Measurements from ENCODE around the gene MYF6. TPM values are rescaled to one million over a fixed set of nuclear protein-coding genes. Genes with fewer than 3 reads are reported as not detected.

Gene MYF6
- total and polyA plus RNA-seq, 2 of the 8 experiments (the other 6 are each of a cell fraction or from before 2014, with no cell fraction given): 0.39 TPM; not detected in 1

DNA sequence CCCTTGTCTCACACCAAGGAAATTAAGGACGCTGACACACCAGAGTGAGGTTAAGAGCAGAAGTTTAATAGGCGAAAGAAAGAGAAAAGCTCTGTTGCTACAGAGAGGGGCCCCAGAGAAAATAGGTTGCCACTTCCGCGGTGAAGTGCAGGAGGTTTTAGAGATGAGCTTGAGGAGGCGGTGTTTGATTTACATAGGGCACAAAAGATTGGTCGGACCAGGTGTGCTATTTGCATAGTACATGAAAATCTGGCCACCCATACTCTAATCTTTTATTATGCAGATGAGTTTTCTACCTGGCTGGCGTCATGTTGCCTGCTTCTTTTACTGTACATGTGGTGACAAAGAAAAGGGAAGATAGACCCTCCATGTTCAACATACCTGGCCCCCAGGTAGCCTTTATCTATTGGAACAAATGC, 23.3 kb upstream of the MYF6 start (continued):
- TF ChIP-seq NANOG (IDR thresholded peaks at IDR 0.05; ENCODE audit: insufficient read depth, low read depth, low read length, poor library complexity, severe bottlenecking): peak; percentile 78
- no peak for TF ChIP-seq ZNF274 (IDR thresholded peaks at IDR 0.05; ENCODE audit: borderline replicate concordance, extremely low read depth, low read length)
- TF ChIP-seq SP4 (IDR thresholded peaks at IDR 0.05; ENCODE audit: low read length): no peak
- peak; percentile 59 to 75; a peak in 2 of 3 replicates for TF ChIP-seq POLR2A (IDR thresholded peaks at IDR 0.05; ENCODE audit: control extremely low read depth in 1 of 2, low read depth in 2 of 2, low read length in 2 of 2)
- TF ChIP-seq, protein P1, sequence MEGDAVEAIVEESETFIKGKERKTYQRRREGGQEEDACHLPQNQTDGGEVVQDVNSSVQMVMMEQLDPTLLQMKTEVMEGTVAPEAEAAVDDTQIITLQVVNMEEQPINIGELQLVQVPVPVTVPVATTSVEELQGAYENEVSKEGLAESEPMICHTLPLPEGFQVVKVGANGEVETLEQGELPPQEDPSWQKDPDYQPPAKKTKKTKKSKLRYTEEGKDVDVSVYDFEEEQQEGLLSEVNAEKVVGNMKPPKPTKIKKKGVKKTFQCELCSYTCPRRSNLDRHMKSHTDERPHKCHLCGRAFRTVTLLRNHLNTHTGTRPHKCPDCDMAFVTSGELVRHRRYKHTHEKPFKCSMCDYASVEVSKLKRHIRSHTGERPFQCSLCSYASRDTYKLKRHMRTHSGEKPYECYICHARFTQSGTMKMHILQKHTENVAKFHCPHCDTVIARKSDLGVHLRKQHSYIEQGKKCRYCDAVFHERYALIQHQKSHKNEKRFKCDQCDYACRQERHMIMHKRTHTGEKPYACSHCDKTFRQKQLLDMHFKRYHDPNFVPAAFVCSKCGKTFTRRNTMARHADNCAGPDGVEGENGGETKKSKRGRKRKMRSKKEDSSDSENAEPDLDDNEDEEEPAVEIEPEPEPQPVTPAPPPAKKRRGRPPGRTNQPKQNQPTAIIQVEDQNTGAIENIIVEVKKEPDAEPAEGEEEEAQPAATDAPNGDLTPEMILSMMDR (IDR thresholded peaks at IDR 0.05; ENCODE audit: control extremely low read depth in 1 of 3, insufficient read depth in 1 of 3, low read depth in 1 of 3, low read length in 3 of 3): no peak
- no peak for TF ChIP-seq RNF2 (IDR thresholded peaks at IDR 0.05; ENCODE audit: borderline replicate concordance, low read depth, low read length, missing control alignments, poor library complexity, severe bottlenecking)
- TF ChIP-seq TAF1 (IDR thresholded peaks at IDR 0.05; ENCODE audit: low read depth, low read length): peak; percentile 57; the same call in 1 of the 2 replicates
- no peak for TF ChIP-seq POLR2AphosphoS5 (IDR thresholded peaks at IDR 0.05; ENCODE audit: low read depth, low read length)
- peak; percentile 92 for TF ChIP-seq POU5F1 (IDR thresholded peaks at IDR 0.05; ENCODE audit: low read depth, low read length)
- no peak for TF ChIP-seq RFX5 (IDR thresholded peaks at IDR 0.05; ENCODE audit: borderline replicate concordance, low read depth, low read length)
- no peak for TF ChIP-seq SIX5 (IDR thresholded peaks at IDR 0.05; ENCODE audit: low read depth, low read length)
- peak in 1 of 2 experiments; percentile 92; a peak in 1 of 3 replicates for TF ChIP-seq EP300 (IDR thresholded peaks at IDR 0.05; ENCODE audit: borderline replicate concordance in 1 of 2, low read depth in 2 of 2, low read length in 2 of 2)
- no peak for TF ChIP-seq KDM5A (IDR thresholded peaks at IDR 0.05; ENCODE audit: low read length)
- peak; percentile 69; the same call in 1 of the 2 replicates for TF ChIP-seq TEAD4 (IDR thresholded peaks at IDR 0.05; ENCODE audit: low read depth, low read length)
- TF ChIP-seq YY1 (IDR thresholded peaks at IDR 0.05; ENCODE audit: low read depth, low read length): peak; percentile 41; the same call in 1 of the 2 replicates
- no peak for TF ChIP-seq BRCA1 (IDR thresholded peaks at IDR 0.05; ENCODE audit: low read depth, low read length)
- TF ChIP-seq ASH2L (IDR thresholded peaks at IDR 0.05; ENCODE audit: low read length): peak; percentile 88
- TF ChIP-seq RXRA (IDR thresholded peaks at IDR 0.05; ENCODE audit: insufficient read depth, low read depth, low read length): no peak
- no peak for TF ChIP-seq SP2 (IDR thresholded peaks at IDR 0.05; ENCODE audit: low read length)

All from H1 (cell line).